Activated T-helper 1 cell treated with anti-CD3 and anti-CD28 coated beads, Interleukin-2, amount 50 U/mL, for 16 hours (primary cell): ENCODE results near the gene PRDM5.

Source experiments
- DNase-seq, 2 donors: peaks; one replicate each; pipeline ENCODE4 v3.0.0-alpha.2; 2020; ENCODE audit warnings: low read depth in 1 of 2, low spot score in 1 of 2

Gene PRDM5

GRCh38 chr4:120922381-120923206 lies at the start of gene PRDM5:
Gene PRDM5 (minus strand): TSS chr4:120922726. CDS start chr4:120922608, 118 bp downstream.
- no peak for DNase-seq

- no peak for DNase-seq
These were observed 49.4 kb upstream of the PRDM5 start for GRCh38 chr4:120971884-120972283.

GRCh38 chr4:120965938-120966337 lies 43.4 kb upstream of the PRDM5 start:
- no peak for DNase-seq

GRCh38 chr4:120964596-120964995 lies 42.1 kb upstream of the PRDM5 start:
- DNase-seq, result no peak

GRCh38 chr4:120963449-120963848 lies 40.9 kb upstream of the PRDM5 start:
- DNase-seq, result no peak

- no peak for DNase-seq
These were observed 38.2 kb upstream of the PRDM5 start for GRCh38 chr4:120960656-120961267.

- no peak for DNase-seq
These were observed 25.9 kb upstream of the PRDM5 start for GRCh38 chr4:120948382-120948781.

GRCh38 chr4:120942776-120943175 lies 20.2 kb upstream of the PRDM5 start:
- DNase-seq, result no peak

GRCh38 chr4:120940547-120940946 lies 18.0 kb upstream of the PRDM5 start:
- DNase-seq, result no peak

GRCh38 chr4:120939693-120940092 lies 17.2 kb upstream of the PRDM5 start:
- no peak for DNase-seq

- DNase-seq, result no peak
These were observed 7.3 kb upstream of the PRDM5 start for GRCh38 chr4:120929847-120930246.

GRCh38 chr4:120927801-120928409 lies 5.4 kb upstream of the PRDM5 start:
- DNase-seq, result no peak

GRCh38 chr4:120926358-120927025 lies 4.0 kb upstream of the PRDM5 start:
- DNase-seq, result no peak

GRCh38 chr4:120924931-120925330 lies 2.4 kb upstream of the PRDM5 start:
- DNase-seq, result no peak

- no peak for DNase-seq
These were observed 639 bp upstream of the PRDM5 start for GRCh38 chr4:120923207-120923522.

GRCh38 chr4:120921456-120922380 lies 808 bp downstream of the PRDM5 start:
- no peak for DNase-seq

GRCh38 chr4:120920666-120921065 lies 1.9 kb downstream of the PRDM5 start:
- no peak for DNase-seq

- no peak for DNase-seq
These were observed 3.2 kb downstream of the PRDM5 start for GRCh38 chr4:120919358-120919757.

- DNase-seq, result no peak
These were observed 3.7 kb downstream of the PRDM5 start for GRCh38 chr4:120918788-120919187.

GRCh38 chr4:120918092-120918491 lies 4.4 kb downstream of the PRDM5 start:
- no peak for DNase-seq

GRCh38 chr4:120916937-120917336 lies 5.6 kb downstream of the PRDM5 start:
- no peak for DNase-seq
